Measurements from ENCODE around the gene CABS1.

GRCh38 chr4:70382691-70383181 is 48.0 kb downstream of the CABS1 start, which contains the start of gene SMR3B:
- TF ChIP-seq, protein P1, sequence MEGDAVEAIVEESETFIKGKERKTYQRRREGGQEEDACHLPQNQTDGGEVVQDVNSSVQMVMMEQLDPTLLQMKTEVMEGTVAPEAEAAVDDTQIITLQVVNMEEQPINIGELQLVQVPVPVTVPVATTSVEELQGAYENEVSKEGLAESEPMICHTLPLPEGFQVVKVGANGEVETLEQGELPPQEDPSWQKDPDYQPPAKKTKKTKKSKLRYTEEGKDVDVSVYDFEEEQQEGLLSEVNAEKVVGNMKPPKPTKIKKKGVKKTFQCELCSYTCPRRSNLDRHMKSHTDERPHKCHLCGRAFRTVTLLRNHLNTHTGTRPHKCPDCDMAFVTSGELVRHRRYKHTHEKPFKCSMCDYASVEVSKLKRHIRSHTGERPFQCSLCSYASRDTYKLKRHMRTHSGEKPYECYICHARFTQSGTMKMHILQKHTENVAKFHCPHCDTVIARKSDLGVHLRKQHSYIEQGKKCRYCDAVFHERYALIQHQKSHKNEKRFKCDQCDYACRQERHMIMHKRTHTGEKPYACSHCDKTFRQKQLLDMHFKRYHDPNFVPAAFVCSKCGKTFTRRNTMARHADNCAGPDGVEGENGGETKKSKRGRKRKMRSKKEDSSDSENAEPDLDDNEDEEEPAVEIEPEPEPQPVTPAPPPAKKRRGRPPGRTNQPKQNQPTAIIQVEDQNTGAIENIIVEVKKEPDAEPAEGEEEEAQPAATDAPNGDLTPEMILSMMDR (IDR thresholded peaks at IDR 0.05; ENCODE audit: insufficient read depth, low read length), result no peak
- TF ChIP-seq POLR2AphosphoS5 (IDR thresholded peaks at IDR 0.05; ENCODE audit: low read depth) (no peak), REST (IDR thresholded peaks at IDR 0.05; ENCODE audit: insufficient replicate concordance, low read depth) (no peak)
